Measurements from ENCODE around the gene SOX30.

The SOX30 gene

DNA sequence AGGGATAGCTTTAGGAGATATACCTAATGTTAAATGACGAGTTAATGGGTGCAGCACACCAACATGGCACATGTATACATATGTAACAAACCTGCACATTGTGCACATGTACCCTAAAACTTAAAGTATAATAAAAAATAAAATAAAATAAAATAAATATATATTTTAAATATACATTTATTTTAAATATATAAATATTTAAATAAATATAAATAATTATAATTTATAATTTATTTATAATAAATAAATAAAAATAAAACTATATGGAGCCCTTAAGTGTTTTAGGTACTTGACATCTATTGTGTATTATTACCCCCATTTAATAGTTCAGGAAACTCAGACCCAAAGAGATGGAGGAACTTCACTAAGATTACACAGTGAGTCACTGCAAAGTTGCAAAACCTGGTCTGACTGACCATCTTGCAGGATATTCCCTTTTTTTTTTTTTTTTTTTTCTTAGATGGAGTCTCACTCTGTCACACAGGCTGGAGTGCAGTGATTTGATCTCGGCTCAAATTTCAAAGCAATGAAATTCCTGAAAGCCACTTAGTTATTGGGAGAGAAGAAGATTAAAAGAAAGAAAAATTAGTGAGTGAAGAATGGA is 13.3 kb upstream of the SOX30 start:
- no peak for DNase-seq (ENCODE audit: low read depth in 1 of 2, low spot score in 1 of 2)

DNA sequence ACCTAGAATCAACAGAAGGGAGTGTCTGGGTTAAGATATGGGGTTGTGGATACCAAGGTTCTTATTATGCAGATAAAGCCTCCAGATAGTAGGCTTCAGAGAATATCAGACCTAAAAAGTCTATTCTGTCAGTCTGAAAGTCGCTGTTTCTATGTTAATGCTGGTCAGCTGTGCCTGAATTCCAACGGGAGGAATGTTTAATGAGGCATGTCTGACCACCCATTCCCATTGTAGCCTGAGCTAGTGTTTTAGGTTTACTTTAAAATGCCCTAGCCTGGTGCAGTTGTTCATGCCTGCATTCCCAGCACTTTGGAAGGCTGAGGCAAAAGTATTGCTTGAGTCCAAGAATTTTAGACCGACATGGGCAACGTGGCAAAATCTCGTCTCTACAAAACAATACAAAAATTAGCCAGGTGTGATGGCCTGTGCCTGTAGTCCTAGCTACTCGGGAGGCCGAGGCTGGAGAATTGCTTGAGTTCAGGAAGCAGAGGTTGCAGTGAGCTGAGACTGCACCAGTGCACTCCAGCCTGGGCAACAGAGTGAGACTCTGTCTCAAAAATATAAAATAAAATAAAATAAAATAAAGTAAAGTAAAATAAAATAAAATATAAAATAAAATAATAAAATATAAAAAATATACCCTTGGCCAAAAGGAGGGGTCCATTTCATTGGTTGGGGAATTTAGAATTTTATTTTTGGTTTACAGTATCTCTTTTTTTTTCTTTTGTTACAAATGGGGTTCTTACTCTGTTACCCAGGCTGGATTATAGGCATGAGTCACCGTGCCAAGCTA is 7.8 kb upstream of the SOX30 start:
- no peak for DNase-seq (ENCODE audit: low read depth in 1 of 2, low spot score in 1 of 2)

DNA sequence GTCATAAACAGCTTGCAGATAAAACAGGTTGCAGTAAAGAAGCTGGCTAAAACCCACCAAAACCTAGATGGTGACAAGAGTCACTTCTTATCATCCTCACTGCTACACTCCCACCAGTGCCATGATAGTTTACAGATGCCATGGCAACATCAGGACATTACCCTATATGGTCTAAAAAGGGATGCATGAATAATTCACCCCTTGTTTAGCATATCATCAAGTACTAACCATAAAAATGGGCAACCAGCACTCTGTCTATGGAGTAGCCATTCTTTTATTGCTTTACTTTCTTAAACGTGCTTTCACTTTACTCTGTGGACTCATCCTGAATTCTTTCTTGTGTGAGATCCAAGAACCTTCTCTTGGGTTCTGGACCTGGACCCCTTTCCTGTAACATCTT is 6.7 kb upstream of the SOX30 start:
- DNase-seq (ENCODE audit: low read depth in 1 of 2, low spot score in 1 of 2), result no peak

DNA sequence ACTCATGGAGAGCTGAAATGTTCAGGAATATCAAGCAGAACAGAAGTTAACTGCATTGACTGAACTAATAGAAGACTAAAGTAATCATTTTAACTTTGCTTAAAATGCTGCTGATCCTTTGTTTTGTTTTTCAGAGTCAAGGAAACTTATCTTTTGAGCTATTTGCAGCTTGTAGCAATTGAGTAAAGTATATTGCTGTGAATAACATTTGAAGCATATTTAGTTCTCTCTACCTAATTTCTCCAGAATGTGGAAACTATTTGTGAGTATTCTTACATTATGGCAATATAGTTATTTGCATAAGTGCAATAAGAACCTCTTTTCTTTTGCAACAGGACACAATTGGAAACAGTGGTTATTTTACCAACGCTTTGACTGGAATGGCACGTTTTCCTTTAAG is 5.3 kb upstream of the SOX30 start:
- DNase-seq (ENCODE audit: low read depth in 1 of 2, low spot score in 1 of 2), result no peak

DNA sequence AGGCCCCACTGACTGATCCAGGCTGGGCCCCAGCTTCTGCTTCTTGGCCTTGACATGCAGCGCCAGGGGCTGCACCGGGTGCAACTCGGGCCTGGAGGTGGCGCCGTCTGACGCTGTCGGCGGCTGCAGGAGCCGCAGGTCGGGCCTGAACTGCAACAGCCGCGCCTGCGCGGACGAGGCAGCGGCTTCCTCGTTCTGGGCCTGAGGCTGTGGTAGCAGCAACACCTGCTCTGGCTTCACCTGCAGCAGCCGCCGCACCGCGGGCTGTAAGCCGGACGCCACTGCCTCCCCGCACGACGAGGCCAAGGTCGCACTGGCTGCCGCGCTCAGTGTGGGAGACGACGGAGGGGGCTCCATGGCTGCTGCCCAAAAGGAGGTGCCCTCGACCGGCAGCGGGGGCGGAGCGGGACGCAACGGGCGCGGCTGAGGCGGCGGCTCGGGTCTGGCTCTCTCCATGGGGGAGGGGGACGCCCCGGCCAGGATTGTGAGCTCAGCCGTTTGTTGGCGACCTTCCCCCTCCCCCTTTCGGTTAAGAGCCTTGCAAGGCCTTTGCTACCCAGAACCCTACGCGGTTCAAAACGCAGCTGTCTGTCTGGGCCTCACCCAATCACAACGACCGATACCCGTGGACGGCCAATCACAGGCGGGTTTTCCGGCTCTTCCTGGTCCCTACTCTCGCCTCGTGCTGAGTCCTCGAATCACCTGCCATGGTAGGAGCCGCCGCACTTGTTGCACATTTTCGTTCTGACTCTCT is 438 bp downstream of the SOX30 start:
- peak; percentile 68 to 73 for DNase-seq (ENCODE audit: low read depth in 1 of 2, low spot score in 1 of 2)

DNA sequence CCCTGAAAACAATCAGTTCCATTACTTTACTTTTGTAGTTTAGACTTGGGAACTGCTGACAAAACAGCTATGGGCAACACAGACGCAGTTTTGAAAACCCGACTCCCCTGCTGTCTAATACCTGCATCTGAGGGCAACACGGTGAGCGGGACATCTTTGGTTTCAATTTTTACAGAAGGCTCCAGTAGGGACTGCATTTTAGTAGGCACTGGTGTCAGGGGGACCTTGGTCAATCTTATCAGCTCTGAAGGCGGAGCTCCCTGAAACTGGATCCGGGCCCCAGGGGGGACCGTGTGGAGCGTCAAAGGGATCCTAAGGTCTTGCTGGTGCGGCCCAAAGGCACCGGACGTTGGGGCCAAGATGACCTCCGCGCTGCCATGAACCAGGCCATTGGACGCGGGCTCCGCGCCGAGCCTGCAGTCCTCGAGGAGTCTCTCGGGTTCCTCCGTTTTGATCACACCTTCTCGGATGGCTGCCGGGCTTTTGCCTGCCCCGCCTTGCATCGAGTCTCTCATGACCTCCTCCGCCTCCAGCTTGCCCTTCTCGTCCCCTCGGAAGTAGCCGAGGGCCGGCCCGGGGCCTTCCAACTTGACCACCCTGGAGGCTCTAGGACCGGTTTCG is 1.1 kb downstream of the SOX30 start:
- DNase-seq (ENCODE audit: low read depth in 1 of 2, low spot score in 1 of 2), result no peak

DNA sequence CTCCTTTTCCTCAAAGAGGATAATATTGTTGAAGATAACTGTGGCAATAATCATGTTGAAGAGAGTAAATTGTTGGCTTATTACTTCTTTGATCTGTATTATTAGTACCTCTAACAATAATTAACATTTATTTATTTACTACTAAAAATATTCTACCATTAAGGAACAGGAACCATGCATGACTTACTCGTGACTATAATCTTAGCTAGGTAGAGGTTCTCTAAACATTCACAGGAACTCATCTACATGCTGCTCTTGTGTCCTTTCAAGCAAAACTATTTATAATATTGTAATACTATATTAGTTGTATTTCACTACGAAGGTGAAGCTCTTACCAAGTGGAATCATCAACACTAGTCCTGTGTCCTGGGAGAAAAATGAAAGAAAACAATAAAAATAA is 3.1 kb downstream of the SOX30 start:
- DNase-seq (ENCODE audit: low read depth in 1 of 2, low spot score in 1 of 2), result no peak

DNA sequence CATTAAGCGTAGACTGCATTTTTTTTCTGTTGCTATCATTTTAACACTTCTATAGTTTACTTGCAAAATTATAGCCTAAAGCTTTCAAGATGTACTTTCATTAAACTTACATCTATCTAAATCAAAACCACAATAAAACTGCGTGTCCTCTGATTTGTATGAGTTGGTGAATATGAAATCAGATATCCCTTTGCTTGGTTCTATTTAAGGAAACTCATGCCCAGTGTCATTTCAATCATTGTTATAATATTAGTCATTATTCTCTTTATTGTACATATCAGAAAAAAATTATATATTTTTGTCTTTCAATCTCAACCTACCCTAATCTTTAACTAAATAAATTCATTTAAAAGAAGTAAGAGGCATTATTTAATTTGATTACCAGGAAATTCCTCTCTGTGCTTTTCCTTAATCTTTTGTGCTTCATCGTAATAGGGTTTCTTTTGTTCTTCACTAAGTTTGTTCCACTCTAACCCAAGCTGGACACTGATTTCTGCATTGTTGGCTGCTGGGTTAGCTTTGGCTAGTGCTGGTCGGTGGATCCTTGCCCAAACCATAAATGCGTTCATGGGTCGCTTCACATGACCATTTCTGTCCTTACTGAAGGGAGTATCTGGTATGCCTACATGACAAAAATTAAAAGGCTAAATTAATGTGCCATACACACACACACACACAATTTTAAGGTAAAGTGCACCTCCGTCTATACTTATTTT is 3.8 kb downstream of the SOX30 start:
- DNase-seq (ENCODE audit: low read depth in 1 of 2, low spot score in 1 of 2), result no peak

DNA sequence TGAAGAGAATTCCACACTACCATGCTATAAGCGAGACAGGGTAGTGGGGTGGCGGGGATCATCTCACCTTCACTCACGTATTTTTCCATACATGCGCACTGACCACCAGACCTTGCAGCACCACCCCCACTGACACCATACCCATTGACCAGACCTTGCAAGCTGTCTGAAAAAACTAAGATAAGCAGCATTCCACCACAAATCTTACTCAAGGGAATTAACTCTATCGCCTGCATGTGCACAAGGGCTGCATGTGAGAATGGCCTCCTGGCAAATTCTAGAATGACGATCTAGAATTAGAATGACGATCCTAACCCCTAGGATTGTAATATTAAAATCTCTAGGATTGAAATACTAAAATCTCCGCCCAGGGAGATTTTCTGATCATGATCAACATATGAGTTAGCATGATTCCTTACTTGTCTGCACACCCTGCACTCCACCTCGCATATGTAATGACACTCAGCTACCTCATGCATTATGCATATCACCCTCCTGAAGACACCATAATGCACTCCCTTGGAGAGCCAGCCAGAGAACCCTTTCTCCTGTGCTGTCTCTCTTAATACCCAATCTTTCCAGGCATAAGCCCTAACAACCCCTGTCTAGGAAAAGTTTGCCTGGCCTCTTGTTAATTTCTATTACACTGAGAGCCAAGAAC is 11.7 kb downstream of the SOX30 start:
- no peak for DNase-seq (ENCODE audit: low read depth in 1 of 2, low spot score in 1 of 2)

DNA sequence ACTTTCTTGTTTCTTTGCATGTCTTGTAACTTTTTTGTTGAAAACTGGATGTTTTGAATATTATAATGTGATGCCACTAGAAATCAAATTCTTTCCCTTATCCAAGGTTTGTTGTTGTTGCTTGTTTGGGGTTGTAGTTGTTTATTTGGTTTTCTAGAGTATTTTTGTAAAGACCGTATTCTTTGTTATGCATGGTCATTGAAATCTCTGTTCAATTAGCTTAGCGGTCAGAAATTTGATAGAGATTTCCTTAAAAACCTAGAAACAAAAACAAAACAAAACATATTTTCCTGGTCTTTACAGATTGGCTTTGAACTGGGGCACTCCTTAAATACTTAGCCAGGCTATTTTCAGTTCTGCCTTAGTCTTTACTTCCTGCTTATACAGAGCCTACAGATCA is 21.9 kb downstream of the SOX30 start:
- DNase-seq (ENCODE audit: low read depth in 1 of 2, low spot score in 1 of 2), result no peak

DNA sequence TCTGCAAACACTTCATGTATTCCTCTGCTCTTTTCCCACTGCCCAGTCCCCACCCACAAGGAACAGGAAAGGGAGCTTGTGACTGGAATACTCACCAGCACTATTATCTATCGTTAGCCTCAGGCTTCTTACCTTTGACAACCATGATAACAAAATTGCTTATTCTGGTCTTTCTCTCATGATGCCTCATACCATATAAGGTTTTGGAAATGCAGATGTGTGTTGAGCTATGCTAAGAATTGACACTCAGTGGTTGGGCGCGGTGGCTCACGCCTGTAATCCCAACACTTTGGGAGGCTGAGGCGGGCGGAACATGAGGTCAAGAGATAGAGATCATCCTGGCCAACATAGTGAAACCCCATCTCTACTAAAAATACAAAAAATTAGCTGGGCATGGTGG is 25.4 kb downstream of the SOX30 start:
- DNase-seq (ENCODE audit: low read depth in 1 of 2, low spot score in 1 of 2), result no peak

DNA sequence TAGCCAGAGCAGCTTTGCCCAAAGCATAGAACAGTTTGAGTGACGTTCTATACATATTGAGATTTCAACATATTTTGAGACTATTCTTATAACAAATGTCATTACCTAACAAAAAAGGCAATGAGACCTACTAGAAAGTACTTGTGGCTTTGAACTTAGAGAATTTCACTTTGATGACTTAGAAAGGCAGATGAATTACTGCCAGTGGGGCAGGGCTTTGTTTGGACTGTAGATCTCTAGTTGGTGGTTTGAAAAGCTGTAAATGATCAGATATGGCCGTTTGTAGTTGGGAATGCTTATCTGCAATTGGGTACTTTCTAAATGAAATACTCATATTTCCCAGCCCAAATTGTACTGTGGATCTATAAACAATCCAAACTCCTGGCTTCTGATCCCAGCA is 28.1 kb downstream of the SOX30 start:
- DNase-seq (ENCODE audit: low read depth in 1 of 2, low spot score in 1 of 2), result no peak

DNA sequence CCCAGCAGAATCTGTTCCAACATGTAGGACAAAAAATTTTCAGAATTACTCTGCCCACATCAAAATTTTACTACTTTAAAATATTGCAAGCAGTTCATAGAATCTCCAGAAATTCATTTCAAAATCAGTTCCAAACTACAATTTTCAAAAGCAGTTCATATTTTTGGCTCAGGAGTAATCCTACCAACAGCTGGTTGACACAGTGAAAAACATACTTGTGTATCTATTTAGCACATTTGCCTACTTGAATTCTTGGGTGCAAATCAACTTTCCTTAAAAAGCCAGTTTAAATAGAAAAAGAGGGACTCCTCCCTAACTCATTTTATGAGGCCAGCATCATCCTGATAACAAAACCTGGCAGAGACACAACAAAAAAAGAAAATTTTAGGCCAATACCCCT is 31.5 kb downstream of the SOX30 start:
- DNase-seq (ENCODE audit: low read depth in 1 of 2, low spot score in 1 of 2), result no peak

DNA sequence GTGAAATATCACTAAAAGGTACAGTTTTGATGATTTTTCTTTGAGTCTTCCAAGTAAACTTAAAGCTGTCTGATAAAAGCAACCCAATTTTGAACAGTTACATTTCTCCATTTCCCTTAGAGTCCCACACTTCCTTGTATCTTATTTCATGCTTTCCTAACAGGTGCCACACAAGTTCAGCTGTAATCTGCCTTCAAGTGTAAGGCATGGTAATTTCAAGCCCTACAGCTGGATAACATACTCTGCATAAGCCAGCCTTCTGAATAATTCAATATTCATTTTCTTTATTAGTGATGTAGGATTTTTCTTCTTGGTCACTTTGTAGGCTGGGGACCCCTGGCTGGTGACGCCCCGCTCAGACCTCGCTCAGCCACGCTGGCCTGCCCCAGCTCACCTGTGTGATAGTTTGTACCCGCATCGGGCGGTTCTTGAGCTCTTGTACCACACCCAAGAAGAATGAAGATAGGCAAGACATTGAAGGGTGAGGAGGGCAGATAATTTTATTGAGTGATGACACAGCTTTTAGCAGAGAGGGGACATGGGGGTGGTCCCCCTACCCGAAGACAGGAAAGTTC is 34.0 kb downstream of the SOX30 start:
- no peak for DNase-seq (ENCODE audit: low read depth in 1 of 2, low spot score in 1 of 2)

DNA sequence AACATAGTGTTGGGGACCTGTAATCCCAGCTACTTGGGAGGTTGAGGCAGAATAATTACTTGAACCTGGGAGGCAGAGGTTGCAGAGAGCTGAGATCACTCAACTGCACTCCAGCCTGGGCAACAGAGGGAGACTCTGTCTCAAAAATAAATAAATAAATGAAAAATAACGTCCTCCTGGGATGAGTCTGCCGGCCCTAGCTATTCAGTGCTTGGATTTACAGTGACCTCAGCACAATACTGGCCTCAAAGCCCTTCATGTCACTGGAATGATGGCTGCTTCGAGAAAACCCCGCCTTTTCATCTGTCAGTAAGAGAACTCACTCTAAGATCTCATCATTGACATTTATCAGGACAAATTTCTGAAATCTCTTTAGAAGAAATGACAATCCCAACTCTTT is 35.5 kb downstream of the SOX30 start:
- DNase-seq (ENCODE audit: low read depth in 1 of 2, low spot score in 1 of 2), result no peak

DNA sequence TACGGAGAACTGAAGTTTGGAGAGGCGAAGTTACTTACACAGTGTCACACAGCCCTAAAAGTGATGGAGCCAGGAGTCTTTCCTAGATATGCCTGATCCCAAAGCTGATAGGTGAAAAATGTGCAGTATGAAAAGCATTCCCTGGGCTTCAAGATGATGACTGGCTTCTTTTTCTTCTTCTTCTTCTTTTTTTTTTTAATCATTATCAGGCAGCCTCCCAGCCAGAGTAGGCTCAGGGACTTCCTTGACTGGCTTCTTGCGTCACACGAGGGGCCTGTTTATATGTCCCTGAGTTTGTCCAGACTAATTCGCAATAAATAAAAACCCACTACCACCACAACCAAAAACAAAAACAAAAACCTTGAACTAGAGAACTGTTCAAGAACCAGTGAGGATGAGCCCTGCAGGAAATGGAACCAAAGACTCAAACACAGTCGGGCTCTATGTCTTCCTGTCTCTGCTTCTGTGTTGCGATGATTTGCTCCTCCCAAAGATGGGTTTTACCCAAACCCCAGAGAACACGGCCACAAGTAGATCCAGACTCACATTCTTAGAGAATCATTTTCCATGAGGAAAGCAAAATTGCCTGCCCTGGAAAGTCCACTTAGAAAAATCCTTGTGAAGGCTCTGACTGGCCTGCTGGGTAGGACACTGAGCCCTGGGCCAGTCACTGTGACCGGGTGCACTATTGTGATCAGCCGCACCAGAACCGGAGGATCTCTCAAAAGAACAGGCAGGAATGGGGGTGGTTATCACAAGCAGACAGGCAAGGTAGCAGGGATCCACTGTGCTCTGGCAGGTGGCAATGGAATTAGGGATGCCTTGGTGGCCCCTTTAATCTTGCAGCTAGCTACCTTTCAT is 38.6 kb downstream of the SOX30 start:
- no peak for DNase-seq (ENCODE audit: low read depth in 1 of 2, low spot score in 1 of 2)

DNA sequence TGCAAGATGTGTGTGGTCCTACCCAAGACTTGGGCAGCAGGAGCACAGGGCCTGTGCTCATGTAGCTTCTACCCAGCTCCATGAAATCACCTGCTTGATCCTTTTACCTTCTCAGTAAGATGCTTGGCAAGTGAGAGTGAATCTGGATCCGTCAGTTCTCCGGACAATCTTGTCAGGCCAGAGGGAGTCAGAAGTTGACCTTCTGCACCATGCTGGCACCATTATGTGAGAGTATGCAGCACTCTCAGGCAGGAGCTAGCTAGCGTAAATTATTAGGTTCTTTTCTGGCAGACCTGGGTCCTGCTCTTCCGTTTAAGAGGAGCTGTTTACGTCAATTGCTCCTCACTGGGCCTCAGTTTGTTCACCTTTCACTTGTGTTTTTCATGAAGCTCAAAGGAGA is 39.7 kb downstream of the SOX30 start:
- DNase-seq (ENCODE audit: low read depth in 1 of 2, low spot score in 1 of 2), result no peak

DNA sequence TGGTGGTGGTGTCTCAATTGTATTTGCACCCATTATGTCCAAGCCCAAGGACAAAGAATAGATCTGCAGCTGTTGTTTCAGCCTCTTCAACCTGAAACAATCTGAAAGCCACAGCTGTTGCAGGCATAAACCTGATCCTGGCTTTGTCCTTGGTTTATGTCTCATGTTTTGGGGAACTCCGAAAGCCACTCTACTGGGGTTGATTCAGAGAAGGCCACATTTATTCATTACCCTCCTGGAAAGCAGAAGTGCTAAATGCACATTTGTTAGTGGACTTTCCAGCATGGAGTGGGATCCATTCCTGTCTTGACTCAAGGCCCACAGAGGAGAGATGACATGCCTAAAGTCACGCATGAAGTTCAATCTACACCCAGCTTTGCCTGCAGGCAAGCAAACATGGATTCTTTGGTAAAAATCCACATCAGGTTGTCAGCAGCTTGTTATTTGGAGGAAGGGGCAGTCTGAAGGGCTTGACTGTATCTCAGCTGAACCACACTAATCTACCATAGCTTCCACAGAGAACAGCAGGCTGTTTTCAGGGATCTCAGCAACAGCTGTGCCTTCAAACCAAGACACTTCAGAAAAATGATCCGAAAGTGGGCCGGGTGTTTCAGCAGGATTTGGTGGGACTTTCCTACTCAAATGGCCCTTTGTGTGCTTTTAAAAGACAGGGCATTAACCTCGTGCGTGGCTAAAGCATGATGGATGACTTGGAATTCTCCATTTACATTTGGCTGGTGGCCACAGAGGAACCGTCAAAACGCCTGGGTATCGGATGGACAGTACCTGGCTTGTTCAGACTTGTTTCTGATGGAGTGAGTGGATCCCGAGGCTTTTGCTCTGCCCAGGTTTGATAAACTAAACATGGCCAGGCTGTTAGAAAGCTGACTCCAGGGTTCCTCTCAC is 40.4 kb downstream of the SOX30 start:
- no peak for DNase-seq (ENCODE audit: low read depth in 1 of 2, low spot score in 1 of 2)

Data from activated T-helper 1 cell treated with anti-CD3 and anti-CD28 coated beads, Interleukin-2, amount 50 U/mL, for 16 hours (primary cell).